ENCODE measurements around the gene CPNE2. TPM values are rescaled to one million over a fixed set of nuclear protein-coding genes. Genes with fewer than 3 reads are reported as not detected.

CPNE2 gene
- 30.1 TPM for total RNA-seq

GRCh38 chr16:57091975-57092785 lies at the start of gene CPNE2:
Gene CPNE2, plus strand, starts transcription at chr16:57092583. Its CDS starts 18,160 bp downstream, at chr16:57110743.

GRCh38 chr16:57185945-57186871 lies 93.8 kb downstream of the CPNE2 start, which contains the start of the genes PSME3IP1 and RSPRY1:
Gene PSME3IP1, minus strand, starts transcription at chr16:57186039. Its CDS starts 12,185 bp downstream, at chr16:57173854.
Gene RSPRY1, plus strand, starts transcription at chr16:57186329. Its CDS starts 18,330 bp downstream, at chr16:57204659.

Other genes starting within 250 kb of the CPNE2 start
- gene SLC12A3, start 227.4 kb upstream of the CPNE2 start, total RNA-seq = 58.9 TPM
- gene HERPUD1, start 160.4 kb upstream of the CPNE2 start, total RNA-seq = 192 TPM
- gene CETP, start 130.6 kb upstream of the CPNE2 start, total RNA-seq = 8.6 TPM
- 13.5 TPM for gene NLRC5, start 103.0 kb upstream of the CPNE2 start, total RNA-seq
- gene PSME3IP1, start 93.5 kb downstream of the CPNE2 start, total RNA-seq = 45.5 TPM
- 70.8 TPM for gene RSPRY1, start 93.7 kb downstream of the CPNE2 start, total RNA-seq
- gene ARL2BP, start 152.7 kb downstream of the CPNE2 start, total RNA-seq = 46.1 TPM
- 14.1 TPM for gene PLLP, start 192.1 kb downstream of the CPNE2 start, total RNA-seq